ENCODE results near the gene MTHFSD.

MTHFSD gene

DNA sequence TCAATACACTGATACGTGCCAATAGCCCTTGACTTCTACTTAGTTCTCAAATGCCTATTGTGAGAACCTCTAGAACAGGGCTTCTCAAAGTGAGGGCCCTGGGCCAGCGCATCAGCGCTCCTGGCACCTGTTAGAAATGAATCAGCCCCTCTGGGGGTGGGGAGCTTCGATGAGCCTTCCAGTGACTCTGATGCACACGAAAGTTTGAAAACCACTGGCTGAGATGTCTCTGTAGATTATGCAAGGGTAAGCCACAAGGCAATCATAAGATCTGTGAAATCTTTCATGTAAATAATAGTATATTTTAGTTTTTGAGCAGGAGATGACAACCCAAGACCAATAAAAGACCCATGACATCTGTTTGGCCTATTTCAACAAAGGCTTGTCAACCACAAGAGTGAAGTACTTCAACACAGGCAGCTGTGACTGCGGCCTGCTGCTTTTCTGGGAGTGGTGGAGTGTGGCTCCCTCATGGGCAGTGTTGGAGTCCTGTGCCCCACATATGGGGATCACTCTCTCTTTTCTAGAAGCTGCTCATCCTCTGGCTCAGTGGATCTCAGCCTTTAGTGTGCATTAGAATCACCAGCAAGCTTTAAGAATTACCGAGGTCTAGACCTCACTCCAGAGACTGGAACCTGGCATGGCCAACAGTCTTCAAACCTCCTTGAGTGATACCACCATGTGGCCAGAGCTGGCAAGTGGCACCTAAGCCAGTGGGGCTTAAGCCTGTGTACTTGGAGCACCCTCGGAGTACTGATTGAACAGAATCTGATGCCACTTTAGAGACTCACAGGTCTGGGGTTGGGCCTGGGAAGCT, 5.8 kb downstream of the MTHFSD start:
- TF ChIP-seq TEAD4 (IDR thresholded peaks at IDR 0.05) (no peak), CREB1 (IDR thresholded peaks at IDR 0.05; ENCODE audit: low read depth) (no peak), EP300 (IDR thresholded peaks at IDR 0.05; ENCODE audit: borderline replicate concordance) (no peak), EGR1 (IDR thresholded peaks at IDR 0.05) (no peak), TCF12 (IDR thresholded peaks at IDR 0.05; ENCODE audit: low read depth) (no peak), YY1 (IDR thresholded peaks at IDR 0.05; ENCODE audit: low read depth) (no peak), ZBTB7A (IDR thresholded peaks at IDR 0.05; ENCODE audit: low read depth) (no peak), NFIC (IDR thresholded peaks at IDR 0.05) (no peak)
- TF ChIP-seq, protein P1, sequence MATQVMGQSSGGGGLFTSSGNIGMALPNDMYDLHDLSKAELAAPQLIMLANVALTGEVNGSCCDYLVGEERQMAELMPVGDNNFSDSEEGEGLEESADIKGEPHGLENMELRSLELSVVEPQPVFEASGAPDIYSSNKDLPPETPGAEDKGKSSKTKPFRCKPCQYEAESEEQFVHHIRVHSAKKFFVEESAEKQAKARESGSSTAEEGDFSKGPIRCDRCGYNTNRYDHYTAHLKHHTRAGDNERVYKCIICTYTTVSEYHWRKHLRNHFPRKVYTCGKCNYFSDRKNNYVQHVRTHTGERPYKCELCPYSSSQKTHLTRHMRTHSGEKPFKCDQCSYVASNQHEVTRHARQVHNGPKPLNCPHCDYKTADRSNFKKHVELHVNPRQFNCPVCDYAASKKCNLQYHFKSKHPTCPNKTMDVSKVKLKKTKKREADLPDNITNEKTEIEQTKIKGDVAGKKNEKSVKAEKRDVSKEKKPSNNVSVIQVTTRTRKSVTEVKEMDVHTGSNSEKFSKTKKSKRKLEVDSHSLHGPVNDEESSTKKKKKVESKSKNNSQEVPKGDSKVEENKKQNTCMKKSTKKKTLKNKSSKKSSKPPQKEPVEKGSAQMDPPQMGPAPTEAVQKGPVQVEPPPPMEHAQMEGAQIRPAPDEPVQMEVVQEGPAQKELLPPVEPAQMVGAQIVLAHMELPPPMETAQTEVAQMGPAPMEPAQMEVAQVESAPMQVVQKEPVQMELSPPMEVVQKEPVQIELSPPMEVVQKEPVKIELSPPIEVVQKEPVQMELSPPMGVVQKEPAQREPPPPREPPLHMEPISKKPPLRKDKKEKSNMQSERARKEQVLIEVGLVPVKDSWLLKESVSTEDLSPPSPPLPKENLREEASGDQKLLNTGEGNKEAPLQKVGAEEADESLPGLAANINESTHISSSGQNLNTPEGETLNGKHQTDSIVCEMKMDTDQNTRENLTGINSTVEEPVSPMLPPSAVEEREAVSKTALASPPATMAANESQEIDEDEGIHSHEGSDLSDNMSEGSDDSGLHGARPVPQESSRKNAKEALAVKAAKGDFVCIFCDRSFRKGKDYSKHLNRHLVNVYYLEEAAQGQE (IDR thresholded peaks at IDR 0.05; ENCODE audit: low read depth), result no peak
- TF ChIP-seq, protein P2, sequence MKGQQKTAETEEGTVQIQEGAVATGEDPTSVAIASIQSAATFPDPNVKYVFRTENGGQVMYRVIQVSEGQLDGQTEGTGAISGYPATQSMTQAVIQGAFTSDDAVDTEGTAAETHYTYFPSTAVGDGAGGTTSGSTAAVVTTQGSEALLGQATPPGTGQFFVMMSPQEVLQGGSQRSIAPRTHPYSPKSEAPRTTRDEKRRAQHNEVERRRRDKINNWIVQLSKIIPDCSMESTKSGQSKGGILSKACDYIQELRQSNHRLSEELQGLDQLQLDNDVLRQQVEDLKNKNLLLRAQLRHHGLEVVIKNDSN (IDR thresholded peaks at IDR 0.05), result no peak
- TF ChIP-seq, protein P3, sequence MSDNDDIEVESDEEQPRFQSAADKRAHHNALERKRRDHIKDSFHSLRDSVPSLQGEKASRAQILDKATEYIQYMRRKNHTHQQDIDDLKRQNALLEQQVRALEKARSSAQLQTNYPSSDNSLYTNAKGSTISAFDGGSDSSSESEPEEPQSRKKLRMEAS (IDR thresholded peaks at IDR 0.05), result no peak

DNA sequence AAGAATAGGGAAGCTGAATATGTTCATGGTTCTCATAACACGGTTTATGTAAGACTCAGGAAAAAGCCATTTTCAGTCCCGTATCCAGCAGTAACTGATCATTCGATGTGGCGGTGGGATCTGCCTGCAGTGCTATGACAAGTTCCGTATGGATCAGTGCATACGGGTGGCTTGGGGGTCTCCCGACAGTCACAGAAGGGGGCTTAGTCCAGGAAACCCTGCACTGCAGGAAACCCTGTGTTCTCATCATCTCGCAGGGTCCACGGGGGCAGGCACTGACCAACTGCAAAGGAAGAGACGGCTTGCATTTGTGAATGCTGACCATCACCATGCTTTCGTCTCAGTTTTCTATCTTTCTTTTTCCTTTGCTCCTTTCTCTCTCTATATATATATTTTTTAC, 7.7 kb downstream of the MTHFSD start:
- TF ChIP-seq, protein P3 (IDR thresholded peaks at IDR 0.05), result no peak
- TF ChIP-seq TEAD4 (IDR thresholded peaks at IDR 0.05), result no peak
- no peak for TF ChIP-seq YY1 (IDR thresholded peaks at IDR 0.05; ENCODE audit: low read depth)
- TF ChIP-seq ZBTB7A (IDR thresholded peaks at IDR 0.05; ENCODE audit: low read depth), result no peak
- TF ChIP-seq TCF12 (IDR thresholded peaks at IDR 0.05; ENCODE audit: low read depth), result no peak
- TF ChIP-seq, protein P2 (IDR thresholded peaks at IDR 0.05), result no peak
- TF ChIP-seq NFIC (IDR thresholded peaks at IDR 0.05), result no peak
- no peak for TF ChIP-seq FOXM1 (IDR thresholded peaks at IDR 0.05; ENCODE audit: borderline replicate concordance, low read depth)
- TF ChIP-seq CEBPB (IDR thresholded peaks at IDR 0.05), result no peak
- TF ChIP-seq RAD21 (IDR thresholded peaks at IDR 0.05; ENCODE audit: low read depth), result no peak
- TF ChIP-seq, protein P1 (IDR thresholded peaks at IDR 0.05; ENCODE audit: low read depth), result no peak
- no peak for TF ChIP-seq TAF1 (IDR thresholded peaks at IDR 0.05; ENCODE audit: low read depth)

DNA sequence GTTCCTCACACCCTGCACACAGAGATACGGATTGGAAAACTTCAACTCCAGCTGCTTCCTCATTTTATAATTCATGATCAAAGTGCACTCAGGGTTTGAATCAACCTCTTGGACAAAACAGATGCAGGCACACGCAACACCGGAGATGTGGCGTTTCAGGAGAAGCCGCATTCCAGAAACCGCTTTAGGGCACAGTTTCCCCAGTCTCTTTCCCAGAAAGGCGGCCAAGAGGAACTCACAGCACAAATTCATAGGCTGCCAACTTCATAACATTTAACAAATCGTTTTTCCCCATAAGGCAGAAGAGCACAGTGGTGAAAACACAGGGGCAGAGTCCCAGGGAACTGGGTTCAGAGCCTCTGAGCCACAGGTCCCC, 8.4 kb downstream of the MTHFSD start:
- no peak for TF ChIP-seq CREB1 (IDR thresholded peaks at IDR 0.05; ENCODE audit: low read depth)
- TF ChIP-seq FOXM1 (IDR thresholded peaks at IDR 0.05; ENCODE audit: borderline replicate concordance, low read depth), result no peak
- TF ChIP-seq ZBTB7A (IDR thresholded peaks at IDR 0.05; ENCODE audit: low read depth), result no peak
- TF ChIP-seq TAF1 (IDR thresholded peaks at IDR 0.05; ENCODE audit: low read depth), result no peak
- no peak for TF ChIP-seq NFIC (IDR thresholded peaks at IDR 0.05)
- no peak for TF ChIP-seq YY1 (IDR thresholded peaks at IDR 0.05; ENCODE audit: low read depth)
- TF ChIP-seq TEAD4 (IDR thresholded peaks at IDR 0.05), result no peak
- no peak for TF ChIP-seq CEBPB (IDR thresholded peaks at IDR 0.05)
- TF ChIP-seq, protein P3 (IDR thresholded peaks at IDR 0.05), result no peak
- TF ChIP-seq EGR1 (IDR thresholded peaks at IDR 0.05), result no peak
- TF ChIP-seq EP300 (IDR thresholded peaks at IDR 0.05; ENCODE audit: borderline replicate concordance), result no peak
- TF ChIP-seq RAD21 (IDR thresholded peaks at IDR 0.05; ENCODE audit: low read depth), result no peak
- TF ChIP-seq TCF12 (IDR thresholded peaks at IDR 0.05; ENCODE audit: low read depth), result no peak
- TF ChIP-seq, protein P2 (IDR thresholded peaks at IDR 0.05), result no peak
- TF ChIP-seq, protein P1 (IDR thresholded peaks at IDR 0.05; ENCODE audit: low read depth), result no peak

Measured in Ishikawa (cell line).